ENCODE results near the gene DUSP14. TPM values are rescaled to one million over a fixed set of nuclear protein-coding genes. Genes with fewer than 3 reads are reported as not detected.

Gene DUSP14
- total and polyA plus RNA-seq, 2 of the 8 experiments (the other 6 are each of a cell fraction or from before 2014, with no cell fraction given) = 22.1 to 37.9 TPM

DNA sequence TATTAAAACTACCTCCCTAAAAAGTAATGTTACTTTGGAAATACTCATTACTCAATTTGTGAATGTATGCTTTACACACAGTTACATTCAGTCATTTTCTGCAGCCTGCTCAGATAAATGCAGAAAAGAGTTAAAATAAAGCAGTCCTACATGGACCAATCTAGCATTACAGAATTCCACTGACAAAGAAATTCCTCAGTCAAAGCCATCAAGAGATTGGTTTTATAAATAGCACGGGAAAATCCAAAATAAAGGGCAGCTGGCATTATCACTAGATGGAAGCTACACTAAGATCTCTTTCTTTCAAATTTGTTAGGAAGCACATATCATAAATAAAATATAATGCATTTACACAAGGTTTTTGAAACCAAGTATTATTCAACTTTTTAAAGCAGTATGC lies 58.3 kb downstream of the DUSP14 start:
- H3K9me3 ChIP-seq (ENCODE audit: insufficient read depth in 2 of 2, low read depth in 1 of 2, low read length in 1 of 2) = no peaks in the 10 kb centered on the region
- H3K9ac ChIP-seq (replicated peaks in 1 of 4; ENCODE audit: extremely low read depth in 1 of 4, low read depth in 3 of 4, low read length in 3 of 4) = no peak overlapping the region
- H3K56ac ChIP-seq (replicated peaks; ENCODE audit: insufficient read length, low read depth, low read length) = no peak overlapping the region
- H2AFZ ChIP-seq (ENCODE audit: low read length) = no peak overlapping the region
- ChIA-PET CTCF (ENCODE audit: partially characterized antibody) (no interaction called here), POLR2A (ENCODE audit: partially characterized antibody) (no interaction called here)
- H4K8ac ChIP-seq (ENCODE audit: extremely low read depth, insufficient read depth, low read length) = no peak overlapping the region
- H3K4me3 ChIP-seq (ENCODE audit: extremely low read depth in 1 of 4, insufficient read depth in 2 of 4, low read depth in 3 of 4, low read length in 4 of 4) = no peak overlapping the region
- no peak overlapping the region for H3K4me2 ChIP-seq (ENCODE audit: insufficient read depth in 1 of 2, low read depth in 2 of 2, low read length in 2 of 2)
- FAIRE-seq = no peak
- H2BK120ac ChIP-seq (replicated peaks; ENCODE audit: low read depth, low read length) = no peak overlapping the region
- no peak overlapping the region for H3K27ac ChIP-seq (ENCODE audit: low read depth, low read length)
- no peak overlapping the region for H2BK20ac ChIP-seq (ENCODE audit: low read length)
- H4K91ac ChIP-seq (replicated peaks; ENCODE audit: insufficient read length, low read length) = no peak overlapping the region
- no peak overlapping the region for H2BK5ac ChIP-seq (ENCODE audit: low read depth, low read length)
- DNase-seq (ENCODE audit: low read depth in 1 of 2, low spot score in 2 of 2) = no peak
- no peak overlapping the region for H2AK5ac ChIP-seq (ENCODE audit: low read depth, low read length)
- no peaks in the 10 kb centered on the region for H3K79me1 ChIP-seq (ENCODE audit: low read depth, low read length)
- no peak overlapping the region for H2BK15ac ChIP-seq (ENCODE audit: low read length)
- no peaks in the 10 kb centered on the region for H4K20me1 ChIP-seq (replicated peaks in 1 of 2; ENCODE audit: control insufficient read depth in 1 of 2, insufficient read depth in 2 of 2, low read length in 2 of 2)
- peaks cover 0 to 3% (median under 1%) of the 10 kb centered on the region in 4 experiments; a peak in 2 of 8 replicates for H3K36me3 ChIP-seq (ENCODE audit: control insufficient read depth in 2 of 4, insufficient read depth in 4 of 4, low read length in 3 of 4)
- H3K27me3 ChIP-seq (replicated peaks in 1 of 4; ENCODE audit: control insufficient read depth in 3 of 4, extremely low read depth in 1 of 4, insufficient read depth in 3 of 4, low read length in 3 of 4) = peaks cover 0 to 1% (median 0%) of the 10 kb centered on the region in 4 experiments; a peak in 1 of 7 replicates
- no peak overlapping the region for H3K14ac ChIP-seq (ENCODE audit: insufficient read length)
- H3K18ac ChIP-seq (ENCODE audit: extremely low read depth, low read length) = no peak overlapping the region
- no peak overlapping the region for H4K5ac ChIP-seq (ENCODE audit: insufficient read length, low read depth, low read length)
- no peaks in the 10 kb centered on the region for H3K23me2 ChIP-seq (ENCODE audit: low read depth, low read length)
- 0 out of 4 replicates have a peak, but pooled peaks cover 0 to 5% of the 10 kb centered on the region in 2 experiments for H3K79me2 ChIP-seq (ENCODE audit: control insufficient read depth in 1 of 2, insufficient read depth in 2 of 2, low read length in 2 of 2)
- 91% methylated on average over 1 of the region's 1 CpG; no CpG with 5 or more reads in 1 of the 2 experiments for WGBS, 2 experiments (ENCODE audit: extremely low coverage in 1 of 2, insufficient coverage in 1 of 2, insufficient read length in 1 of 2, insufficient replicate concordance in 2 of 2, low coverage in 1 of 2, low lambda C conversion rate in 2 of 2, missing lambda C conversion rate in 1 of 2)
- no peak overlapping the region for H2BK12ac ChIP-seq (ENCODE audit: low read depth, low read length)
- H3K4ac ChIP-seq (replicated peaks; ENCODE audit: insufficient read length, low read depth, low read length) = no peak overlapping the region
- H3K23ac ChIP-seq (ENCODE audit: insufficient read length) = no peak overlapping the region
- H3K4me1 ChIP-seq (replicated peaks in 1 of 4; ENCODE audit: control insufficient read depth in 3 of 4, insufficient read depth in 4 of 4, low read length in 3 of 4) = no peaks in the 10 kb centered on the region
- TF ChIP-seq SP2 (IDR thresholded peaks at IDR 0.05; ENCODE audit: low read length) (no peak), JUND (IDR thresholded peaks at IDR 0.05; ENCODE audit: low read length) (no peak), CTCF (IDR thresholded peaks at IDR 0.05; ENCODE audit: control extremely low read depth in 1 of 3, insufficient read depth in 1 of 3, low read depth in 1 of 3, low read length in 3 of 3) (no peak), RAD21 (IDR thresholded peaks at IDR 0.05 in 1 of 2, conservative IDR thresholded peaks at IDR 0.05 in 1 of 2; ENCODE audit: low read depth in 2 of 2, low read length in 2 of 2) (no peak), KDM4A (IDR thresholded peaks at IDR 0.05; ENCODE audit: low read depth, low read length, severe bottlenecking) (no peak), SP4 (IDR thresholded peaks at IDR 0.05; ENCODE audit: low read length) (no peak), SIRT6 (IDR thresholded peaks at IDR 0.05; ENCODE audit: low read length) (no peak), JUN (IDR thresholded peaks at IDR 0.05; ENCODE audit: low read depth, low read length) (no peak), YY1 (IDR thresholded peaks at IDR 0.05; ENCODE audit: low read depth, low read length) (no peak)
- TF ChIP-seq, protein P1, sequence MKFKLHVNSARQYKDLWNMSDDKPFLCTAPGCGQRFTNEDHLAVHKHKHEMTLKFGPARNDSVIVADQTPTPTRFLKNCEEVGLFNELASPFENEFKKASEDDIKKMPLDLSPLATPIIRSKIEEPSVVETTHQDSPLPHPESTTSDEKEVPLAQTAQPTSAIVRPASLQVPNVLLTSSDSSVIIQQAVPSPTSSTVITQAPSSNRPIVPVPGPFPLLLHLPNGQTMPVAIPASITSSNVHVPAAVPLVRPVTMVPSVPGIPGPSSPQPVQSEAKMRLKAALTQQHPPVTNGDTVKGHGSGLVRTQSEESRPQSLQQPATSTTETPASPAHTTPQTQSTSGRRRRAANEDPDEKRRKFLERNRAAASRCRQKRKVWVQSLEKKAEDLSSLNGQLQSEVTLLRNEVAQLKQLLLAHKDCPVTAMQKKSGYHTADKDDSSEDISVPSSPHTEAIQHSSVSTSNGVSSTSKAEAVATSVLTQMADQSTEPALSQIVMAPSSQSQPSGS (IDR thresholded peaks at IDR 0.05; ENCODE audit: low read length) = no peak
